Measurements from ENCODE around the gene SRCIN1.

SRCIN1 gene

GRCh38 chr17:38598536-38598935 lies 7.2 kb downstream of the SRCIN1 start:
- DNase-seq (ENCODE audit: low read depth): no peak

GRCh38 chr17:38597375-38597774 lies 8.4 kb downstream of the SRCIN1 start:
- no peak for DNase-seq (ENCODE audit: low read depth)

- DNase-seq (ENCODE audit: low read depth): no peak
Observed at GRCh38 chr17:38596651-38597050, 9.1 kb downstream of the SRCIN1 start.

- DNase-seq (ENCODE audit: low read depth): no peak
Observed at GRCh38 chr17:38595892-38596291, 9.9 kb downstream of the SRCIN1 start.

GRCh38 chr17:38594152-38594551 lies 11.6 kb downstream of the SRCIN1 start:
- no peak for DNase-seq (ENCODE audit: low read depth)

GRCh38 chr17:38592487-38592886 lies 13.3 kb downstream of the SRCIN1 start:
- no peak for DNase-seq (ENCODE audit: low read depth)

- no peak for DNase-seq (ENCODE audit: low read depth)
Observed at GRCh38 chr17:38591759-38592241, 14.0 kb downstream of the SRCIN1 start.

- DNase-seq (ENCODE audit: low read depth): no peak
Observed at GRCh38 chr17:38590988-38591758, 14.6 kb downstream of the SRCIN1 start.

- no peak for DNase-seq (ENCODE audit: low read depth)
Observed at GRCh38 chr17:38589462-38590114, 16.2 kb downstream of the SRCIN1 start.

GRCh38 chr17:38588788-38589174 lies 17.0 kb downstream of the SRCIN1 start:
- no peak for DNase-seq (ENCODE audit: low read depth)

GRCh38 chr17:38587947-38588787 lies 17.6 kb downstream of the SRCIN1 start:
- no peak for DNase-seq (ENCODE audit: low read depth)

GRCh38 chr17:38587203-38587602 lies 18.5 kb downstream of the SRCIN1 start:
- DNase-seq (ENCODE audit: low read depth): no peak

GRCh38 chr17:38586788-38587187 lies 19.0 kb downstream of the SRCIN1 start:
- DNase-seq (ENCODE audit: low read depth): no peak

GRCh38 chr17:38585918-38586529 lies 19.7 kb downstream of the SRCIN1 start:
- no peak for DNase-seq (ENCODE audit: low read depth)

- DNase-seq (ENCODE audit: low read depth): no peak
Observed at GRCh38 chr17:38585056-38585917, 20.5 kb downstream of the SRCIN1 start.

GRCh38 chr17:38584350-38584925 lies 21.3 kb downstream of the SRCIN1 start:
- DNase-seq (ENCODE audit: low read depth): peak; percentile 34

- no peak for DNase-seq (ENCODE audit: low read depth)
Observed at GRCh38 chr17:38583828-38584349, 21.9 kb downstream of the SRCIN1 start.

- DNase-seq (ENCODE audit: low read depth): no peak
Observed at GRCh38 chr17:38583176-38583575, 22.6 kb downstream of the SRCIN1 start.

- DNase-seq (ENCODE audit: low read depth): no peak
Observed at GRCh38 chr17:38582069-38582468, 23.7 kb downstream of the SRCIN1 start.

- no peak for DNase-seq (ENCODE audit: low read depth)
Observed at GRCh38 chr17:38579934-38580333, 25.8 kb downstream of the SRCIN1 start.

GRCh38 chr17:38579083-38579480 lies 26.7 kb downstream of the SRCIN1 start:
- no peak for DNase-seq (ENCODE audit: low read depth)

All from stimulated activated CD8-positive, alpha-beta memory T cell treated with anti-CD3 and anti-CD28 coated beads, Interleukin-15, amount 100 ng/mL, for 1 hour (primary cell).